Tibial nerve (tissue), 4 donors: ENCODE results near the gene MITF. TPM values are rescaled to one million over a fixed set of nuclear protein-coding genes. Genes with fewer than 3 reads are reported as not detected.

Source experiments
- DNase-seq, 2 donors: peaks; one replicate each; pipeline ENCODE4 v3.0.0-alpha.2; 2019; ENCODE audit warnings: low spot score in 2 of 2
- H3K27ac ChIP-seq, 4 donors: fragments of 200-600 bp; sonication (generic) in 3 of 4; one replicate each; pipeline ENCODE4 v1.5.1; 2017 to 2019; ENCODE audit warnings: mild to moderate bottlenecking in 1 of 4
- H3K27me3 ChIP-seq, 2 donors: fragments of 200-600 bp; sonication (generic) in 1 of 2; one replicate each; pipeline versions ENCODE4 v1.5.1 to v1.6.0; 2017 to 2019
- H3K36me3 ChIP-seq, 3 donors: fragments of 200-600 bp; sonication (generic); one replicate each; pipeline ENCODE4 v1.5.1; 2018 to 2019
- H3K4me1 ChIP-seq, 4 donors: fragments of 200-600 bp; sonication (generic) in 3 of 4; one replicate each; pipeline ENCODE4 v1.5.1; 2017 to 2019
- H3K4me3 ChIP-seq, 4 donors: fragments of 200-600 bp; sonication (generic) in 3 of 4; one replicate each; pipeline ENCODE4 v1.5.1; 2017 to 2019; ENCODE audit warnings: mild to moderate bottlenecking in 1 of 4, moderate library complexity in 1 of 4
- H3K9me3 ChIP-seq, 4 donors: fragments of 200-600 bp; sonication (generic) in 3 of 4; one replicate each; pipeline ENCODE4 v1.5.1; 2017 to 2019
- EP300 ChIP-seq, 2 donors: sonication (generic); formaldehyde crosslinking; IDR thresholded peaks; one replicate each; pipeline ENCODE4 v1.6.1; 2017; ENCODE audit warnings: antibody characterized with exemption in 2 of 2, mild to moderate bottlenecking in 1 of 2
- POLR2A ChIP-seq, 2 donors: fragments of 450-650 bp; IDR thresholded peaks; one replicate each; pipeline ENCODE4 v1.6.1; 2017; ENCODE audit warnings: antibody characterized with exemption in 2 of 2, mild to moderate bottlenecking in 2 of 2, moderate library complexity in 2 of 2
- WGBS, 2 donors: methylation state at CpG; one replicate each; pipeline ENCODE4 v1.1.5; 2018; 5-methylcytosine and 5-hydroxymethylcytosine counted together
- total RNA-seq, 4 donors: library from RNA; depleted of rRNA; stranded (reverse); fragments of >200 nt; gene quantifications; one replicate each; pipeline ENCODE4 v1.1.0, GENCODE V29; 2016
- TF ChIP-seq, protein P1 (sequence below), 5 experiments: fragments of 200-600 bp in 3 of 5; fragments of 450-650 bp in 2 of 5; sonication (generic) in 3 of 5; IDR thresholded peaks; one replicate each; pipeline ENCODE4 v1.5.1; 2016 to 2019; ENCODE audit warnings: antibody characterized with exemption in 5 of 5, mild to moderate bottlenecking in 3 of 5, moderate library complexity in 2 of 5

MITF gene
- total RNA-seq, 4 donors from 2014 or later, result 10.3 to 26.9 (median 15.5) TPM

- H3K4me3 ChIP-seq, result no peak overlapping the region
- no peak for DNase-seq
- TF ChIP-seq POLR2A (IDR thresholded peaks at IDR 0.05), result no peak
- TF ChIP-seq, protein P1, sequence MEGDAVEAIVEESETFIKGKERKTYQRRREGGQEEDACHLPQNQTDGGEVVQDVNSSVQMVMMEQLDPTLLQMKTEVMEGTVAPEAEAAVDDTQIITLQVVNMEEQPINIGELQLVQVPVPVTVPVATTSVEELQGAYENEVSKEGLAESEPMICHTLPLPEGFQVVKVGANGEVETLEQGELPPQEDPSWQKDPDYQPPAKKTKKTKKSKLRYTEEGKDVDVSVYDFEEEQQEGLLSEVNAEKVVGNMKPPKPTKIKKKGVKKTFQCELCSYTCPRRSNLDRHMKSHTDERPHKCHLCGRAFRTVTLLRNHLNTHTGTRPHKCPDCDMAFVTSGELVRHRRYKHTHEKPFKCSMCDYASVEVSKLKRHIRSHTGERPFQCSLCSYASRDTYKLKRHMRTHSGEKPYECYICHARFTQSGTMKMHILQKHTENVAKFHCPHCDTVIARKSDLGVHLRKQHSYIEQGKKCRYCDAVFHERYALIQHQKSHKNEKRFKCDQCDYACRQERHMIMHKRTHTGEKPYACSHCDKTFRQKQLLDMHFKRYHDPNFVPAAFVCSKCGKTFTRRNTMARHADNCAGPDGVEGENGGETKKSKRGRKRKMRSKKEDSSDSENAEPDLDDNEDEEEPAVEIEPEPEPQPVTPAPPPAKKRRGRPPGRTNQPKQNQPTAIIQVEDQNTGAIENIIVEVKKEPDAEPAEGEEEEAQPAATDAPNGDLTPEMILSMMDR (IDR thresholded peaks at IDR 0.05), result no peak
- no peak for TF ChIP-seq EP300 (IDR thresholded peaks at IDR 0.05)
- H3K27ac ChIP-seq, result no peak overlapping the region
- no peaks in the 10 kb centered on the region for H3K4me1 ChIP-seq
- no peaks in the 10 kb centered on the region for H3K27me3 ChIP-seq
- no peaks in the 10 kb centered on the region for H3K36me3 ChIP-seq
- no peaks in the 10 kb centered on the region for H3K9me3 ChIP-seq
- 87 to 88% methylated on average over 9 of the region's 9 CpGs for WGBS, 2 donors
Observed at GRCh38 chr3:69876073-69876472, 136.8 kb downstream of the MITF start.

GRCh38 chr3:69878254-69878653 lies 139.0 kb downstream of the MITF start:
- H3K4me3 ChIP-seq, result no peak overlapping the region
- no peaks in the 10 kb centered on the region for H3K4me1 ChIP-seq
- DNase-seq, result no peak
- H3K9me3 ChIP-seq, result no peaks in the 10 kb centered on the region
- no peaks in the 10 kb centered on the region for H3K36me3 ChIP-seq
- 87% methylated on average over 3 of the region's 3 CpGs for WGBS, 2 donors
- H3K27ac ChIP-seq, result no peak overlapping the region
- H3K27me3 ChIP-seq, result no peaks in the 10 kb centered on the region
- TF ChIP-seq POLR2A (IDR thresholded peaks at IDR 0.05), result no peak
- TF ChIP-seq EP300 (IDR thresholded peaks at IDR 0.05), result no peak
- TF ChIP-seq, protein P1 (IDR thresholded peaks at IDR 0.05), result no peak

- 96% methylated on average over 14 of the region's 14 CpGs for WGBS, 2 donors
- H3K4me1 ChIP-seq, result no peaks in the 10 kb centered on the region
Observed at GRCh38 chr3:69879051-69879450, 139.8 kb downstream of the MITF start.

DNA sequence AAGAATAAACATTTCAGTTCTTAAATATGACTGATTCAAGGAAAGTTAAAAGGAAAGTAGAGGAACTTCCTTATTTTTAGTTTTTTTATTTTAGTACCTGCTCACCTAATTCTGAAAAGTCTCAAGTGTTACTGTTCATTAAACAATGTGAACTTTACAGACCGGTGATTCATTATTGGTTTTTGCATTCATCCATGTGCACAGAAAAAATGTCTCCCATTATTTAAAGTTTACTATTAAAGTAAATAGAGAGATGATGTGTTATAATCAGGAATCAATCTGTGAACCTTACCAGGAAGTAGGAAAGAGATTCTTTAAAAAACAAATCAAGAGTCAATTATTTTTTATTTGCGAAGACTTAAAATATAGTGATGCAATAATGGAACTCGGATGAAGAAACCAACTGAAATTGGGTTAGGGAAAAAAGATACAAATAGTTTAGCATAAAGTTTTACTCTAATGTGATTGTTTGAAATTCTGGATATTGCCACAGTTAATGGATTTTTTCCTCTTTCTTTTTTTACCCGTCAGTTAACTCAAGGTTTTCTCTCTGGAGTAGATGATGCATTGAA lies 140.9 kb downstream of the MITF start:
- no peaks in the 10 kb centered on the region for H3K36me3 ChIP-seq
- no peaks in the 10 kb centered on the region for H3K4me1 ChIP-seq
- DNase-seq, result no peak
- H3K27me3 ChIP-seq, result no peaks in the 10 kb centered on the region
- WGBS, 2 donors, result 93 to 95% methylated on average over 4 of the region's 4 CpGs
- H3K9me3 ChIP-seq, result no peaks in the 10 kb centered on the region
- TF ChIP-seq, protein P1 (IDR thresholded peaks at IDR 0.05), result no peak
- no peak for TF ChIP-seq POLR2A (IDR thresholded peaks at IDR 0.05)
- TF ChIP-seq EP300 (IDR thresholded peaks at IDR 0.05), result no peak
- H3K4me3 ChIP-seq, result no peak overlapping the region
- H3K27ac ChIP-seq, result no peak overlapping the region

More at GRCh38 chr3:69879051-69879450, 139.8 kb downstream of the MITF start:
- Histone ChIP-seq H3K36me3 (no peaks in the 10 kb centered on the region), H3K27ac (no peak overlapping the region), H3K4me3 (no peak overlapping the region), H3K9me3 (no peaks in the 10 kb centered on the region), H3K27me3 (no peaks in the 10 kb centered on the region)
- DNase-seq, result no peak
- TF ChIP-seq, protein P1 (IDR thresholded peaks at IDR 0.05), result no peak
- TF ChIP-seq POLR2A (IDR thresholded peaks at IDR 0.05) (no peak), EP300 (IDR thresholded peaks at IDR 0.05) (no peak)

GRCh38 chr3:69881051-69881450 lies 141.8 kb downstream of the MITF start:
- Histone ChIP-seq H3K36me3 (no peaks in the 10 kb centered on the region), H3K4me1 (no peaks in the 10 kb centered on the region), H3K4me3 (no peak overlapping the region), H3K27me3 (no peaks in the 10 kb centered on the region), H3K9me3 (no peaks in the 10 kb centered on the region), H3K27ac (no peak overlapping the region)
- no peak for DNase-seq
- 81 to 90% methylated on average over 1 of the region's 1 CpG for WGBS, 2 donors
- TF ChIP-seq POLR2A (IDR thresholded peaks at IDR 0.05), result no peak
- no peak for TF ChIP-seq EP300 (IDR thresholded peaks at IDR 0.05)
- TF ChIP-seq, protein P1 (IDR thresholded peaks at IDR 0.05), result no peak
